Natural killer cell (primary cell): ENCODE measurements around the gene EEFSEC. TPM values are rescaled to one million over a fixed set of nuclear protein-coding genes. Genes with fewer than 3 reads are reported as not detected.

ENCODE experiments used
- ATAC-seq, 3 donors: fragments of 150-1000 bp in 2 of 3; fragments of 200-7000 bp in 1 of 3; cut with Tn5 transposase; 1 replicate in 1 of 3; 2 replicates in 2 of 3; pipeline ENCODE4 v1.10.0; 2021; ENCODE audit warnings: mild to moderate bottlenecking in 2 of 3, moderate library complexity in 2 of 3
- DNase-seq, 2 donors: peaks; one replicate each; pipeline versions ENCODE4 v3.0.0 to v3.0.0-alpha.2; 2013 to 2021; ENCODE audit warnings: mixed read lengths in 1 of 2
- H3K27ac ChIP-seq: one replicate; pipeline ENCODE4 v1.5.1; 2013; ENCODE audit warnings: mild to moderate bottlenecking, low read length
- H3K27me3 ChIP-seq: one replicate; pipeline ENCODE4 v1.6.1; 2013; ENCODE audit warnings: low read length; ENCODE audit not compliant: control insufficient read depth, insufficient read depth
- H3K36me3 ChIP-seq: one replicate; pipeline ENCODE4 v1.6.1; 2013; ENCODE audit warnings: low read length; ENCODE audit not compliant: control insufficient read depth, insufficient read depth
- H3K4me1 ChIP-seq: one replicate; pipeline ENCODE4 v1.6.1; 2013; ENCODE audit warnings: low read length; ENCODE audit not compliant: control insufficient read depth, insufficient read depth
- H3K4me3 ChIP-seq: one replicate; pipeline ENCODE4 v1.5.1; 2013; ENCODE audit warnings: low read length
- H3K9me3 ChIP-seq: one replicate; pipeline ENCODE4 v1.6.1; 2013; ENCODE audit warnings: low read length; ENCODE audit not compliant: control insufficient read depth, insufficient read depth
- H3K27ac Mint-ChIP-seq, 2 donors: one replicate each; pipeline ENCODE4 v1.8.0; 2022; ENCODE audit warnings: mild to moderate bottlenecking in 2 of 2, mixed read lengths in 2 of 2, moderate library complexity in 1 of 2
- H3K27me3 Mint-ChIP-seq, 2 donors: one replicate each; pipeline ENCODE4 v1.8.0; 2022; ENCODE audit warnings: low read depth in 2 of 2, mixed read lengths in 2 of 2
- H3K36me3 Mint-ChIP-seq: one replicate; pipeline ENCODE4 v1.8.0; 2022; ENCODE audit warnings: mixed read lengths
- H3K4me1 Mint-ChIP-seq, 2 donors: one replicate each; pipeline ENCODE4 v1.8.0; 2022; ENCODE audit warnings: mixed read lengths in 2 of 2
- H3K4me3 Mint-ChIP-seq: one replicate; pipeline ENCODE4 v1.8.0; 2022; ENCODE audit warnings: mild to moderate bottlenecking, moderate library complexity, mixed read lengths
- H3K9me3 Mint-ChIP-seq, 2 donors: one replicate each; pipeline ENCODE4 v1.8.0; 2022; ENCODE audit warnings: mixed read lengths in 2 of 2
- WGBS: methylation state at CpG from one replicate; pipeline ENCODE4 v1.1.7; 2013; ENCODE audit warnings: missing lambda C conversion rate; ENCODE audit not compliant: insufficient coverage; 5-methylcytosine and 5-hydroxymethylcytosine counted together
- intact Hi-C: fragments of 100-400 bp; cut with micrococcal nuclease; formaldehyde crosslinking; loops from one replicate; pipeline ENCODE4 v1.14.2; 2022
- total RNA-seq, 4 donors: library from RNA; stranded (reverse); fragments of 120-200 nt in 1 of 4; gene quantifications; one replicate each; pipeline versions ENCODE4 v1.2.3 to v1.2.4, GENCODE V29; 2013 to 2022
- TF ChIP-seq, protein P1 (sequence below): fragments of 200-600 bp; IDR thresholded peaks from one replicate; pipeline ENCODE4 v1.8.0; 2022; ENCODE audit warnings: antibody characterized with exemption

Gene EEFSEC
- total RNA-seq, 3 donors from 2014 or later (not counting 1 experiment from before 2014, with no cell fraction given), result 16.7 to 18.9 (median 17.6) TPM

GRCh38 chr3:128143496-128143895 lies 9.8 kb upstream of the EEFSEC start:
- peaks cover 0 to 11% of the 10 kb centered on the region in 2 donors for H3K27me3 Mint-ChIP-seq
- Histone ChIP-seq H3K36me3 (no peaks in the 10 kb centered on the region), H3K27me3 (no peaks in the 10 kb centered on the region), H3K9me3 (no peaks in the 10 kb centered on the region), H3K27ac (no peak overlapping the region), H3K4me1 (no peaks in the 10 kb centered on the region), H3K4me3 (no peak overlapping the region)
- H3K36me3 Mint-ChIP-seq, result no peaks in the 10 kb centered on the region
- H3K4me1 Mint-ChIP-seq, result no peaks in the 10 kb centered on the region
- WGBS, result 90% methylated on average over 4 of the region's 4 CpGs
- intact Hi-C loops, result no loop called here
- TF ChIP-seq, protein P1, sequence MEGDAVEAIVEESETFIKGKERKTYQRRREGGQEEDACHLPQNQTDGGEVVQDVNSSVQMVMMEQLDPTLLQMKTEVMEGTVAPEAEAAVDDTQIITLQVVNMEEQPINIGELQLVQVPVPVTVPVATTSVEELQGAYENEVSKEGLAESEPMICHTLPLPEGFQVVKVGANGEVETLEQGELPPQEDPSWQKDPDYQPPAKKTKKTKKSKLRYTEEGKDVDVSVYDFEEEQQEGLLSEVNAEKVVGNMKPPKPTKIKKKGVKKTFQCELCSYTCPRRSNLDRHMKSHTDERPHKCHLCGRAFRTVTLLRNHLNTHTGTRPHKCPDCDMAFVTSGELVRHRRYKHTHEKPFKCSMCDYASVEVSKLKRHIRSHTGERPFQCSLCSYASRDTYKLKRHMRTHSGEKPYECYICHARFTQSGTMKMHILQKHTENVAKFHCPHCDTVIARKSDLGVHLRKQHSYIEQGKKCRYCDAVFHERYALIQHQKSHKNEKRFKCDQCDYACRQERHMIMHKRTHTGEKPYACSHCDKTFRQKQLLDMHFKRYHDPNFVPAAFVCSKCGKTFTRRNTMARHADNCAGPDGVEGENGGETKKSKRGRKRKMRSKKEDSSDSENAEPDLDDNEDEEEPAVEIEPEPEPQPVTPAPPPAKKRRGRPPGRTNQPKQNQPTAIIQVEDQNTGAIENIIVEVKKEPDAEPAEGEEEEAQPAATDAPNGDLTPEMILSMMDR, result no peak
- ATAC-seq (no peak), DNase-seq (no peak)
- H3K9me3 Mint-ChIP-seq, result no peaks in the 10 kb centered on the region
- no peak overlapping the region for H3K27ac Mint-ChIP-seq
- no peak overlapping the region for H3K4me3 Mint-ChIP-seq

DNA sequence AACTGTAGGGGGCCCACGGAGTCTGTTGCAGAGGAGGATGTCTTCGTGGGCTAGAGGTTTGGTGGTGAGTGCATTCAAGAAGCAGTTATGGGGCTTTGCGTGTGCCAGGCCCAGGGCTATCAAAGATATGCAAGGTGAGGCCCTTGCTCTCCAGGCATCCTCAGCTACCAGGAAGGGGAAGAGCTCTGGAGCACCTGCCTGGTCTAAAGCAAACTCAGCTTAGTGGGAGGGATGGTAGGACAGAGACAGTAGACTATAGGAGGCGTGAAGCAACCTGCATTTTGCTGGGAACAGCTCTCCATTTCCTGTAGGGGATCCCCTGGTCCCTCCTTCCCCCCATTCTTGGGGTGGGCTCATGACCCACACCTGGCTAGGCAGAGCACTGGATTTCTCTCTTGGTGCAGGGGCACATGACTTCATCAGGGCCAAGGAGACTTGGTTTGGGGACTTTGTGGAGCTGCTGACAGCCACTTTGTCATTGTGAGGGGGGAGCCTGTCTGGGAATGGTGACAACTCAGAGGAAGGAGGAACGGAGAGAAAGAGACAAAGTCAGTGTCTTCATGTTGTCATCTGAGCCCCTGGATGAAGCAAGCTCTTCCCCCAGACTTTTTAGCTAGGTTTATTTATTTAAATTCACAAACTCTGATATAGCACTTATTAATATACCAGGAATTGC lies 8.6 kb upstream of the EEFSEC start:
- H3K4me1 Mint-ChIP-seq, result no peaks in the 10 kb centered on the region
- Histone ChIP-seq H3K27me3 (no peaks in the 10 kb centered on the region), H3K9me3 (no peaks in the 10 kb centered on the region), H3K4me3 (no peak overlapping the region), H3K27ac (no peak overlapping the region), H3K36me3 (no peaks in the 10 kb centered on the region), H3K4me1 (no peaks in the 10 kb centered on the region)
- no peaks in the 10 kb centered on the region for H3K36me3 Mint-ChIP-seq
- DNase-seq (no peak), ATAC-seq (no peak)
- TF ChIP-seq, protein P1, result no peak
- no peaks in the 10 kb centered on the region for H3K9me3 Mint-ChIP-seq
- no peaks in the 10 kb centered on the region for H3K27me3 Mint-ChIP-seq
- no peak overlapping the region for H3K4me3 Mint-ChIP-seq
- intact Hi-C loops, result no loop called here
- 70% methylated on average over 5 of the region's 5 CpGs for WGBS
- no peak overlapping the region for H3K27ac Mint-ChIP-seq

- Histone ChIP-seq H3K4me3 (no peak overlapping the region), H3K9me3 (no peaks in the 10 kb centered on the region), H3K27me3 (no peaks in the 10 kb centered on the region), H3K27ac (no peak overlapping the region), H3K4me1 (no peaks in the 10 kb centered on the region), H3K36me3 (no peaks in the 10 kb centered on the region)
- Mint-ChIP-seq H3K27me3 (no peaks in the 10 kb centered on the region), H3K4me1 (no peaks in the 10 kb centered on the region), H3K36me3 (no peaks in the 10 kb centered on the region), H3K4me3 (no peak overlapping the region), H3K9me3 (no peaks in the 10 kb centered on the region), H3K27ac (no peak overlapping the region)
- TF ChIP-seq, protein P1, result no peak
- peak in 1 of 3 donors; percentile 26 for ATAC-seq
- intact Hi-C loops, result no loop called here
- 17% methylated on average over 6 of the region's 6 CpGs for WGBS
- no peak for DNase-seq
These were observed 8.0 kb upstream of the EEFSEC start for GRCh38 chr3:128145279-128145678.

DNA sequence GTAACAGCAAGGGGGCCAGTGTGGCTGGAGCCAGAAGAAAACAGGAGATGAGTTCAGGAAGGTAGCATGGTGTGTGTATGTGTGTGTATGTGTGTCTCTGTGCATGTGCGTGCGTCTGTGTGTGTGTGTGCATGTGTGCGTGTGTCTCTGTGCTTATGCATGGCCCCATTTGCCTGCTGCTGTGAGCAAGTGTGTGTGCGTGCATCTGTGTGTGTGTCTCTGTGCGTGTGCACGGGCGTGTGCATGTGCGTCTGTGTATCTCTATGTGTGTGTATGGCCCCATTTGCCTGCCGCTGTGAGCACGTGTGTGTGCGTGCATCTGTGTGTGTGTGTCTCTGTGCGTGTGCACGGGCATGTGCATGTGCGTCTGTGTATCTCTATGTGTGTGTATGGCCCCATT lies 7.1 kb upstream of the EEFSEC start:
- H3K9me3 ChIP-seq, result no peaks in the 10 kb centered on the region
- WGBS, result 97% methylated on average over 14 of the region's 14 CpGs
- no peaks in the 10 kb centered on the region for H3K4me1 ChIP-seq
- no peaks in the 10 kb centered on the region for H3K36me3 ChIP-seq
- H3K27me3 ChIP-seq, result no peaks in the 10 kb centered on the region
- intact Hi-C loops, result no loop called here
- DNase-seq, result no peak
- no peaks in the 10 kb centered on the region for H3K9me3 Mint-ChIP-seq
- no peaks in the 10 kb centered on the region for H3K36me3 Mint-ChIP-seq
- no peaks in the 10 kb centered on the region for H3K27me3 Mint-ChIP-seq
- no peak overlapping the region for H3K4me3 Mint-ChIP-seq
- TF ChIP-seq, protein P1, result no peak
- ATAC-seq, result peak in 1 of 3 donors; percentile 25
- H3K27ac Mint-ChIP-seq, result no peak overlapping the region
- no peaks in the 10 kb centered on the region for H3K4me1 Mint-ChIP-seq
- H3K27ac ChIP-seq, result no peak overlapping the region
- H3K4me3 ChIP-seq, result no peak overlapping the region
